HL-60 (cell line): ENCODE results near the gene CLEC6A.

Experiments
- CTCF ChIP-seq: IDR thresholded peaks from one replicate; pipeline ENCODE4 v1.5.1; 2011; ENCODE audit warnings: low read length, control low read depth, inconsistent platforms; ENCODE audit not compliant: insufficient read depth
- GABPA ChIP-seq: IDR thresholded peaks from 2 replicates; pipeline ENCODE4 v1.6.1; 2012; ENCODE audit warnings: low read depth
- POLR2AphosphoS5 ChIP-seq: IDR thresholded peaks from 2 replicates; pipeline ENCODE4 v1.6.1; 2012; ENCODE audit warnings: low read depth
- REST ChIP-seq: IDR thresholded peaks from 2 replicates; pipeline ENCODE4 v1.6.1; 2012; ENCODE audit warnings: low read depth; ENCODE audit not compliant: insufficient replicate concordance

GRCh38 chr12:8471090-8471489 is 15.3 kb downstream of the CLEC6A start:
- no peak for TF ChIP-seq CTCF
- no peak for TF ChIP-seq POLR2AphosphoS5
- no peak for TF ChIP-seq GABPA
- TF ChIP-seq REST = no peak
